ENCODE data around the gene TDRD1.
"Not testable (repeated sequence)": the region's sequence is repeated elsewhere in the genome, so short reads cannot be mapped to it uniquely, and the experiment has no call there.

TDRD1 gene

GRCh38 chr10:114179148-114179547 lies at the start of gene TDRD1:
Gene TDRD1 (plus strand): TSS chr10:114179353. CDS start chr10:114187832, 8,479 bp downstream.
- DNase-seq: no peak

- no peak for DNase-seq
Measured at GRCh38 chr10:114131094-114131493, 48.1 kb upstream of the TDRD1 start.

- no peak for DNase-seq
Measured at GRCh38 chr10:114135476-114135875, 43.7 kb upstream of the TDRD1 start.

- no peak for DNase-seq
Measured at GRCh38 chr10:114138581-114138980, 40.6 kb upstream of the TDRD1 start.

GRCh38 chr10:114140036-114140435 lies 39.1 kb upstream of the TDRD1 start:
- DNase-seq: no peak

- DNase-seq: not testable (repeated sequence)
Measured at GRCh38 chr10:114140827-114141226, 38.3 kb upstream of the TDRD1 start.

GRCh38 chr10:114142018-114142417 lies 37.1 kb upstream of the TDRD1 start:
- no peak for DNase-seq

GRCh38 chr10:114143160-114143559 lies 36.0 kb upstream of the TDRD1 start:
- no peak for DNase-seq

GRCh38 chr10:114149476-114149875 lies 29.7 kb upstream of the TDRD1 start:
- not testable (repeated sequence) for DNase-seq

GRCh38 chr10:114151486-114151885 lies 27.7 kb upstream of the TDRD1 start:
- DNase-seq: peak; percentile 74

GRCh38 chr10:114151892-114152291 lies 27.3 kb upstream of the TDRD1 start:
- no peak for DNase-seq

GRCh38 chr10:114157912-114158311 lies 21.2 kb upstream of the TDRD1 start:
- DNase-seq: no peak

- DNase-seq: no peak
Measured at GRCh38 chr10:114163062-114163461, 16.1 kb upstream of the TDRD1 start.

GRCh38 chr10:114166043-114166442 lies 13.1 kb upstream of the TDRD1 start:
- no peak for DNase-seq

- DNase-seq: no peak
Measured at GRCh38 chr10:114166494-114166893, 12.7 kb upstream of the TDRD1 start.

GRCh38 chr10:114167985-114168384 lies 11.2 kb upstream of the TDRD1 start:
- DNase-seq: no peak

- no peak for DNase-seq
Measured at GRCh38 chr10:114168450-114169009, 10.6 kb upstream of the TDRD1 start.

- no peak for DNase-seq
Measured at GRCh38 chr10:114172216-114172615, 6.9 kb upstream of the TDRD1 start.

- no peak for DNase-seq
Measured at GRCh38 chr10:114172776-114173602, 6.2 kb upstream of the TDRD1 start.

GRCh38 chr10:114173603-114173920 lies 5.6 kb upstream of the TDRD1 start:
- DNase-seq: no peak

- DNase-seq: peak; percentile 79
Measured at GRCh38 chr10:114173921-114174694, 5.0 kb upstream of the TDRD1 start, which contains the start of gene CCDC186. Gene CCDC186 (minus strand): TSS chr10:114174203. CDS start chr10:114163268, 10,935 bp downstream.

- no peak for DNase-seq
Measured at GRCh38 chr10:114174695-114175188, 4.4 kb upstream of the TDRD1 start.

- no peak for DNase-seq
Measured at GRCh38 chr10:114175667-114176066, 3.5 kb upstream of the TDRD1 start.

- DNase-seq: no peak
Measured at GRCh38 chr10:114176511-114176910, 2.6 kb upstream of the TDRD1 start.

All from amniotic stem cell (primary cell).